ENCODE data around the gene AKNAD1.

Gene AKNAD1

GRCh38 chr1:108860190-108860907 is 3.5 kb upstream of the AKNAD1 start:
- no peak for DNase-seq (ENCODE audit: low read depth, low spot score)
- no peak overlapping the region for H3K4me3 ChIP-seq (ENCODE audit: low read depth, low read length)
- no peak for TF ChIP-seq CTCF (IDR thresholded peaks at IDR 0.05; ENCODE audit: insufficient read depth, low read length, missing control alignments)
- CTCF ChIA-PET = no interaction called here
- POLR2A ChIA-PET = no interaction called here

- ChIA-PET POLR2A (no interaction called here), CTCF (interaction anchor here (0.8 to 1.2 kb wide), 3 partner anchors 12 to 38 kb away, joined by 3 to 9 read pairs (median 3); no protein-coding TSS in a partner anchor)
- TF ChIP-seq CTCF (IDR thresholded peaks at IDR 0.05; ENCODE audit: insufficient read depth, low read length, missing control alignments) = no peak
- H3K4me3 ChIP-seq (ENCODE audit: low read depth, low read length) = no peak overlapping the region
- no peak for DNase-seq (ENCODE audit: low read depth, low spot score)
Measured at GRCh38 chr1:108858230-108858950, 1.5 kb upstream of the AKNAD1 start.

GRCh38 chr1:108854221-108855019 is 2.5 kb downstream of the AKNAD1 start:
- CTCF ChIA-PET = interaction anchor here (1.1 to 16.2 kb wide), 2 partner anchors 10 to 26 kb away, joined by 4 to 121 read pairs; no protein-coding TSS in a partner anchor
- TF ChIP-seq CTCF (IDR thresholded peaks at IDR 0.05; ENCODE audit: insufficient read depth, low read length, missing control alignments) = no peak
- POLR2A ChIA-PET = interaction anchor here (0.8 kb wide), 1 partner anchor 35 kb away, joined by 3 read pairs; no protein-coding TSS in a partner anchor
- DNase-seq (ENCODE audit: low read depth, low spot score) = no peak
- H3K4me3 ChIP-seq (ENCODE audit: low read depth, low read length) = no peak overlapping the region

- TF ChIP-seq CTCF (IDR thresholded peaks at IDR 0.05; ENCODE audit: insufficient read depth, low read length, missing control alignments) = no peak
- POLR2A ChIA-PET = no interaction called here
- no peak for DNase-seq (ENCODE audit: low read depth, low spot score)
- no peak overlapping the region for H3K4me3 ChIP-seq (ENCODE audit: low read depth, low read length)
- CTCF ChIA-PET = interaction anchor here (1.2 to 16.2 kb wide), 2 partner anchors 13 to 24 kb away, joined by 3 to 121 read pairs; no protein-coding TSS in a partner anchor
Measured at GRCh38 chr1:108852221-108852975, 4.5 kb downstream of the AKNAD1 start.

- no peak overlapping the region for H3K4me3 ChIP-seq (ENCODE audit: low read depth, low read length)
- CTCF ChIA-PET = interaction anchor here (1.2 to 16.2 kb wide), 2 partner anchors 12 to 24 kb away, joined by 3 to 121 read pairs; no protein-coding TSS in a partner anchor
- no peak for TF ChIP-seq CTCF (IDR thresholded peaks at IDR 0.05; ENCODE audit: insufficient read depth, low read length, missing control alignments)
- DNase-seq (ENCODE audit: low read depth, low spot score) = no peak
- POLR2A ChIA-PET = no interaction called here
Measured at GRCh38 chr1:108851567-108851966, 5.3 kb downstream of the AKNAD1 start.
